HepG2 (cell line): Measurements from ENCODE around the gene CCDC120. TPM values are rescaled to one million over a fixed set of nuclear protein-coding genes. Genes with fewer than 3 reads are reported as not detected.

Experiments used
- ATAC-seq: fragments of 200-7000 bp; cut with Tn5 transposase; 3 replicates; pipeline ENCODE4 v1.9.1; 2020; ENCODE audit warnings: mild to moderate bottlenecking, moderate library complexity
- BruUV-seq: library from RNA; stranded (reverse); fragments of 400-500 nt; replicated peaks from 2 replicates; lab custom pipeline; 2021; lab: Mats Ljungman, UMichigan
- CTCF ChIA-PET: fragments of 300-600 bp; formaldehyde crosslinking; extraction: SDS; loops from one replicate; lab custom pipeline; 2021; ENCODE audit warnings: low total read pairs, inconsistent platforms, low intra/inter-chr PET ratio; lab: Yijun Ruan, JAX
- POLR2A ChIA-PET: fragments of 350-600 bp; sonication (Branson Sonifier 250); formaldehyde crosslinking; loops from one replicate; lab custom pipeline; 2020; ENCODE audit warnings: antibody characterized with exemption, inconsistent platforms; lab: Yijun Ruan, JAX
- DNase-seq: peaks from one replicate; pipeline ENCODE4 v3.0.0-alpha.2; 2015; ENCODE audit warnings: low spot score
- FAIRE-seq: peaks from 3 replicates; lab custom pipeline; 2011; peaks lifted over from hg19 to GRCh38; lab: Jason Lieb, UNC
- H2AFZ ChIP-seq: one replicate; pipeline ENCODE4 v1.6.1; 2011; ENCODE audit warnings: low read length, inconsistent platforms
- H3K27ac ChIP-seq: fragments of 300-600 bp; 3 replicates; pipeline ENCODE4 v1.8.0; 2011; ENCODE audit warnings: mixed run types, mild to moderate bottlenecking, mixed read lengths, low read length, inconsistent platforms; ENCODE audit not compliant: insufficient read depth; ENCODE audit errors: extremely low read length
- H3K27me3 ChIP-seq, 2 experiments: fragments of 200-600 bp in 1 of 2; 2 replicates in 1 of 2; 3 replicates in 1 of 2; pipeline versions ENCODE4 v1.6.0 to v1.8.0; 2011; ENCODE audit warnings: low read length in 2 of 2, mild to moderate bottlenecking in 2 of 2, moderate library complexity in 2 of 2, inconsistent platforms in 1 of 2; ENCODE audit not compliant: insufficient read depth in 2 of 2, control insufficient read depth in 1 of 2
- H3K36me3 ChIP-seq, 2 experiments: fragments of 200-600 bp in 1 of 2; replicated peaks in 1 of 2; 2 replicates in 1 of 2; 3 replicates in 1 of 2; pipeline versions ENCODE4 v1.5.1 to v1.8.0; 2011; ENCODE audit warnings: low read length in 2 of 2, inconsistent platforms in 1 of 2; ENCODE audit not compliant: insufficient read depth in 2 of 2, control insufficient read depth in 1 of 2
- H3K4me1 ChIP-seq: 2 replicates; pipeline ENCODE4 v1.5.1; 2012; ENCODE audit warnings: low read length, inconsistent platforms; ENCODE audit not compliant: insufficient read depth
- H3K4me2 ChIP-seq: 2 replicates; pipeline ENCODE4 v1.6.0; 2011; ENCODE audit warnings: low read depth, low read length, inconsistent platforms
- H3K4me3 ChIP-seq, 3 experiments: fragments of 200-600 bp in 1 of 3; sonication (generic), shearing (Covaris generic) in 1 of 3; replicated peaks in 1 of 3; 2 replicates each; pipeline ENCODE4 v1.5.1; 2011 to 2016; ENCODE audit warnings: low read length in 3 of 3, inconsistent platforms in 2 of 3, low read depth in 2 of 3, mild to moderate bottlenecking in 2 of 3, control low read depth in 1 of 3, mixed read lengths in 1 of 3; ENCODE audit not compliant: insufficient read depth in 1 of 3
- H3K79me2 ChIP-seq: one replicate; pipeline ENCODE4 v1.6.1; 2011; ENCODE audit warnings: low read length, inconsistent platforms; ENCODE audit not compliant: insufficient read depth
- H3K9ac ChIP-seq: 2 replicates; pipeline ENCODE4 v1.6.0; 2011; ENCODE audit warnings: mild to moderate bottlenecking, low read depth, low read length, inconsistent platforms; ENCODE audit not compliant: insufficient read depth
- H3K9me3 ChIP-seq: 2 replicates; pipeline ENCODE4 v1.5.1; 2012; ENCODE audit warnings: mild to moderate bottlenecking, low read length
- H4K20me1 ChIP-seq: 2 replicates; pipeline ENCODE4 v1.6.0; 2011; ENCODE audit warnings: inconsistent platforms, mild to moderate bottlenecking, low read length, moderate library complexity; ENCODE audit not compliant: insufficient read depth
- CCAR2 ChIP-seq: fragments of 200-400 bp; formaldehyde crosslinking; optimal IDR thresholded peaks from 2 replicates; pipeline ENCODE3; 2018; ENCODE audit warnings: low read depth, mild to moderate bottlenecking, low read length, moderate library complexity
- EP300 ChIP-seq, 3 experiments: sonication (generic) in 1 of 3; formaldehyde crosslinking in 1 of 3; IDR thresholded peaks; 2 replicates each; pipeline versions ENCODE4 v1.5.1 to v1.6.1; 2011 to 2020; ENCODE audit warnings: low read depth in 2 of 3, low read length in 2 of 3, borderline replicate concordance in 1 of 3, improper control_type of control experiment in 1 of 3, mild to moderate bottlenecking in 1 of 3, missing genetic modification reagents in 1 of 3, moderate library complexity in 1 of 3
- GABPB1 ChIP-seq: IDR thresholded peaks from 2 replicates; pipeline ENCODE4 v1.6.1; 2016; ENCODE audit warnings: mild to moderate bottlenecking, missing genetic modification reagents, moderate library complexity, missing compliant biosample characterization
- MAFF ChIP-seq: IDR thresholded peaks from 2 replicates; pipeline ENCODE4 v1.6.1; 2011; ENCODE audit warnings: low read depth, low read length, improper control_type of control experiment
- MAFG ChIP-seq: sonication (generic); formaldehyde crosslinking; IDR thresholded peaks from 2 replicates; pipeline ENCODE4 v1.5.1; 2020; ENCODE audit warnings: mild to moderate bottlenecking, missing genetic modification reagents
- MAZ ChIP-seq, 2 experiments: sonication (generic) in 1 of 2; formaldehyde crosslinking in 1 of 2; IDR thresholded peaks; 2 replicates each; pipeline versions ENCODE4 v1.5.0 to v1.6.1; 2012 to 2020; ENCODE audit warnings: low read depth in 2 of 2, mild to moderate bottlenecking in 2 of 2, borderline replicate concordance in 1 of 2, improper control_type of control experiment in 1 of 2, low read length in 1 of 2, missing genetic modification reagents in 1 of 2, moderate library complexity in 1 of 2
- NFE2L1 ChIP-seq: sonication (generic); formaldehyde crosslinking; IDR thresholded peaks from 2 replicates; pipeline ENCODE4 v1.4.0; 2020; ENCODE audit warnings: missing genetic modification reagents, mild to moderate bottlenecking, borderline replicate concordance
- SMARCC2 ChIP-seq: fragments of 450-650 bp; IDR thresholded peaks from 2 replicates; pipeline ENCODE4 v1.6.1; 2017; ENCODE audit warnings: antibody characterized with exemption, mild to moderate bottlenecking
- ZNF274 ChIP-seq: sonication (generic); formaldehyde crosslinking; IDR thresholded peaks from 2 replicates; pipeline ENCODE4 v1.5.1; 2020; ENCODE audit warnings: mild to moderate bottlenecking, missing genetic modification reagents
- ZNF329 ChIP-seq: sonication (generic); formaldehyde crosslinking; IDR thresholded peaks from 2 replicates; pipeline ENCODE4 v1.9.0; 2021; ENCODE audit warnings: low read depth, mild to moderate bottlenecking, missing genetic modification reagents
- ZNF879 ChIP-seq: sonication (generic); formaldehyde crosslinking; IDR thresholded peaks from 2 replicates; pipeline ENCODE4 v1.8.1; 2023; ENCODE audit warnings: missing genetic modification reagents
- WGBS: methylation state at CpG from one replicate; pipeline ENCODE4 v1.1.6; 2017; ENCODE audit warnings: low lambda C conversion rate; 5-methylcytosine and 5-hydroxymethylcytosine counted together
- in situ Hi-C: cut with HindIII; loops from 2 replicates; pipeline ENCODE4 v1.10.0; 2017; ENCODE audit warnings: low pct_unique_long_range_greater_than_20kb; ENCODE audit not compliant: extremely low pct_ligation_motif_present
- intact Hi-C: fragments of 100-400 bp; cut with micrococcal nuclease; formaldehyde crosslinking; loops from one replicate; pipeline ENCODE4 v1.10.0; 2022; ENCODE audit not compliant: unreplicated experiment
- polyA plus RNA-seq, 8 experiments: library from polyadenylated mRNA; depleted of rRNA in 3 of 8; stranded (reverse) in 7 of 8; unstranded in 1 of 8; fragments of >200 nt; fragmentation: Illumina TruSeq in 4 of 8; extraction: Trizol in 4 of 8; gene quantifications; 2 replicates each; pipeline versions ENCODE4 v1.2.1 to v1.2.3, GENCODE V29; 2011 to 2016; ENCODE audit warnings: low read depth in 4 of 8, missing spikeins in 1 of 8, mixed read lengths in 1 of 8; ENCODE audit not compliant: insufficient read depth in 1 of 8
- total RNA-seq, 5 experiments: library from RNA; depleted of rRNA; stranded (reverse); fragments of >200 nt; fragmentation: Illumina TruSeq; extraction: Trizol; gene quantifications; 2 replicates each; pipeline ENCODE4 v1.2.3, GENCODE V29; 2016; ENCODE audit warnings: low read depth in 1 of 5
- TF ChIP-seq, protein P1 (sequence below): sonication (generic); formaldehyde crosslinking; IDR thresholded peaks from 2 replicates; pipeline ENCODE4 v1.5.0; 2020; ENCODE audit warnings: mild to moderate bottlenecking, missing genetic modification reagents, moderate library complexity
- TF ChIP-seq, protein P2 (sequence below): sonication (generic); formaldehyde crosslinking; IDR thresholded peaks from 2 replicates; pipeline ENCODE4 v1.5.0; 2020; ENCODE audit warnings: mild to moderate bottlenecking, low read depth, missing genetic modification reagents, borderline replicate concordance
- TF ChIP-seq, protein P3 (sequence below): sonication (generic); formaldehyde crosslinking; IDR thresholded peaks from 2 replicates; pipeline ENCODE4 v1.5.0; 2020; ENCODE audit warnings: mild to moderate bottlenecking, missing genetic modification reagents, borderline replicate concordance

The CCDC120 gene
- total and polyA plus RNA-seq, 2 of the 13 experiments (the other 11 are each of a cell fraction or from before 2014, with no cell fraction given) = 0.89 to 3.2 TPM

DNA sequence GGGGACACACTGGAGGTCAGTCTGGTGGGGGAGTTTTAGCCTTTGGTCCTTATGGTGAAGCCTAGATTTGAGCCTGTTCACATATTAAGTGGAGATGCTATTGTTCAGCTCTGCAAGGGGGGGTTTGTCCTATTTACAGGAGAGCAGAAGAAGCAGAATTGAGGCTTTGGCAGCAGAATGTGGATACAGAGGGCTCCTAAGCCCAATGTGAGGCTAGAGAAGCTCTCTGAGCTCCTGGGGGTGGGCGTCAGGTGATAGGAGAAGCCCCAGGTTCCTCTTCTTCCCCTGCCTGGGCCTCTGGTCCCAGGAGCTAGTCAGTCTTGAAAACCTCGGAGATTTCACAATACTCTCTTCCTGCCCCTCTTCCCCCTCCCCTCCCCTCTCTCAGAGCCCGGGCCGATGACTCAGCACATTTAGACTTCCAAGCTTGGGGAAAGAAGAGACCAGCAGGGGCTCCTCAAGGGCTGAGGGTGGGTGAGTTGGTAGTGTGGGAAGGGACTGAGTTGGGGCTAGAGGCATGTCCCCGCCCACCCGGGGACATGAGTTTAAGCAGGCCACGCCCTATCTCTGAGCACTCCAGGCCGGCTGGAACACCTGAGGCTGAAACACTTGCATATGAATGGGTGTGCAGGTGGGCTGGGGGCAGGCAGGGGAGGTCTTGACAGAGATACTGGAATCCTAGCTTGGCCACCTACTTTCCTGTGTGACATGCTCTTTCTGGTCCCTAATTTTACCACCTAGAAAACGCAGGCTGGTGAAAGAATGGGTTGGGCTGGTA is 19.0 kb upstream of the CCDC120 start:
- Histone ChIP-seq H3K4me1 (peaks cover 44% of the 10 kb centered on the region), H4K20me1 (no peaks in the 10 kb centered on the region), H3K4me2 (peak overlapping the region; percentile 71), H2AFZ (no peak overlapping the region), H3K9me3 (no peaks in the 10 kb centered on the region), H3K27ac (peak overlapping the region; percentile 73), H3K9ac (peak overlapping the region; percentile 47), H3K4me3 (peak overlapping the region in 2 of 3 experiments; percentile 36 to 40; a peak in 5 of 6 replicates), H3K27me3 (no peaks in the 10 kb centered on the region; a peak in 1 of 5 replicates), H3K79me2 (peaks cover 20% of the 10 kb centered on the region), H3K36me3 (peaks cover 4 to 12% of the 10 kb centered on the region in 2 experiments; a peak in 3 of 5 replicates)
- ATAC-seq (peak; percentile 33), DNase-seq (peak; percentile 82), FAIRE-seq (peak; percentile 93)
- no TSS peak for BruUV-seq
- ChIA-PET POLR2A (interaction anchor here (0.7 to 1.5 kb wide), 6 partner anchors 12 to 98 kb away, joined by 3 to 6 read pairs (median 4); partner anchors contain the start of genes GRIPAP1 and OTUD5), CTCF (no interaction called here)
- intact Hi-C loops = loop anchor here (5.0 kb wide), 1 partner anchor 82 kb away; the partner anchor contains the start of gene OTUD5
- WGBS = 0% methylated on average over 4 of the region's 9 CpGs
- in situ Hi-C loops = no loop called here
- TF ChIP-seq, protein P1, sequence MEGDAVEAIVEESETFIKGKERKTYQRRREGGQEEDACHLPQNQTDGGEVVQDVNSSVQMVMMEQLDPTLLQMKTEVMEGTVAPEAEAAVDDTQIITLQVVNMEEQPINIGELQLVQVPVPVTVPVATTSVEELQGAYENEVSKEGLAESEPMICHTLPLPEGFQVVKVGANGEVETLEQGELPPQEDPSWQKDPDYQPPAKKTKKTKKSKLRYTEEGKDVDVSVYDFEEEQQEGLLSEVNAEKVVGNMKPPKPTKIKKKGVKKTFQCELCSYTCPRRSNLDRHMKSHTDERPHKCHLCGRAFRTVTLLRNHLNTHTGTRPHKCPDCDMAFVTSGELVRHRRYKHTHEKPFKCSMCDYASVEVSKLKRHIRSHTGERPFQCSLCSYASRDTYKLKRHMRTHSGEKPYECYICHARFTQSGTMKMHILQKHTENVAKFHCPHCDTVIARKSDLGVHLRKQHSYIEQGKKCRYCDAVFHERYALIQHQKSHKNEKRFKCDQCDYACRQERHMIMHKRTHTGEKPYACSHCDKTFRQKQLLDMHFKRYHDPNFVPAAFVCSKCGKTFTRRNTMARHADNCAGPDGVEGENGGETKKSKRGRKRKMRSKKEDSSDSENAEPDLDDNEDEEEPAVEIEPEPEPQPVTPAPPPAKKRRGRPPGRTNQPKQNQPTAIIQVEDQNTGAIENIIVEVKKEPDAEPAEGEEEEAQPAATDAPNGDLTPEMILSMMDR (CRISPR knock-in tag) = peak; percentile 25; the same call in 1 of the 2 replicates
- no peak for TF ChIP-seq SMARCC2
- no peak for TF ChIP-seq ZNF329 (CRISPR knock-in tag)
- no peak for TF ChIP-seq GABPB1 (CRISPR knock-in tag)
- peak; percentile 72; the same call in 1 of the 2 replicates for TF ChIP-seq NFE2L1 (CRISPR knock-in tag)
- no peak for TF ChIP-seq ZNF879 (CRISPR knock-in tag)
- peak; percentile 86 for TF ChIP-seq MAFG (CRISPR knock-in tag)
- no peak for TF ChIP-seq ZNF274 (CRISPR knock-in tag)
- peak in 1 of 2 experiments; percentile 38; a peak in 1 of 4 replicates for TF ChIP-seq EP300 (IDR thresholded peaks at IDR 0.05; ENCODE audit: low read depth in 2 of 2, low read length in 2 of 2)
- no peak for TF ChIP-seq EP300 (CRISPR knock-in tag; IDR thresholded peaks at IDR 0.05; ENCODE audit: borderline replicate concordance)
- TF ChIP-seq, protein P2, sequence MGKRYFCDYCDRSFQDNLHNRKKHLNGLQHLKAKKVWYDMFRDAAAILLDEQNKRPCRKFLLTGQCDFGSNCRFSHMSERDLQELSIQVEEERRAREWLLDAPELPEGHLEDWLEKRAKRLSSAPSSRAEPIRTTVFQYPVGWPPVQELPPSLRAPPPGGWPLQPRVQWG (CRISPR knock-in tag) = no peak
- peak; percentile 96 for TF ChIP-seq MAFF
- TF ChIP-seq CCAR2 = no peak
- TF ChIP-seq, protein P3, sequence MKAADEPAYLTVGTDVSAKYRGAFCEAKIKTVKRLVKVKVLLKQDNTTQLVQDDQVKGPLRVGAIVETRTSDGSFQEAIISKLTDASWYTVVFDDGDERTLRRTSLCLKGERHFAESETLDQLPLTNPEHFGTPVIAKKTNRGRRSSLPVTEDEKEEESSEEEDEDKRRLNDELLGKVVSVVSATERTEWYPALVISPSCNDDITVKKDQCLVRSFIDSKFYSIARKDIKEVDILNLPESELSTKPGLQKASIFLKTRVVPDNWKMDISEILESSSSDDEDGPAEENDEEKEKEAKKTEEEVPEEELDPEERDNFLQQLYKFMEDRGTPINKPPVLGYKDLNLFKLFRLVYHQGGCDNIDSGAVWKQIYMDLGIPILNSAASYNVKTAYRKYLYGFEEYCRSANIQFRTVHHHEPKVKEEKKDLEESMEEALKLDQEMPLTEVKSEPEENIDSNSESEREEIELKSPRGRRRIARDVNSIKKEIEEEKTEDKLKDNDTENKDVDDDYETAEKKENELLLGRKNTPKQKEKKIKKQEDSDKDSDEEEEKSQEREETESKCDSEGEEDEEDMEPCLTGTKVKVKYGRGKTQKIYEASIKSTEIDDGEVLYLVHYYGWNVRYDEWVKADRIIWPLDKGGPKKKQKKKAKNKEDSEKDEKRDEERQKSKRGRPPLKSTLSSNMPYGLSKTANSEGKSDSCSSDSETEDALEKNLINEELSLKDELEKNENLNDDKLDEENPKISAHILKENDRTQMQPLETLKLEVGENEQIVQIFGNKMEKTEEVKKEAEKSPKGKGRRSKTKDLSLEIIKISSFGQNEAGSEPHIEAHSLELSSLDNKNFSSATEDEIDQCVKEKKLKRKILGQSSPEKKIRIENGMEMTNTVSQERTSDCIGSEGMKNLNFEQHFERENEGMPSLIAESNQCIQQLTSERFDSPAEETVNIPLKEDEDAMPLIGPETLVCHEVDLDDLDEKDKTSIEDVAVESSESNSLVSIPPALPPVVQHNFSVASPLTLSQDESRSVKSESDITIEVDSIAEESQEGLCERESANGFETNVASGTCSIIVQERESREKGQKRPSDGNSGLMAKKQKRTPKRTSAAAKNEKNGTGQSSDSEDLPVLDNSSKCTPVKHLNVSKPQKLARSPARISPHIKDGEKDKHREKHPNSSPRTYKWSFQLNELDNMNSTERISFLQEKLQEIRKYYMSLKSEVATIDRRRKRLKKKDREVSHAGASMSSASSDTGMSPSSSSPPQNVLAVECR = peak; percentile 19; the same call in 1 of the 2 replicates
- TF ChIP-seq MAZ (IDR thresholded peaks at IDR 0.05; ENCODE audit: borderline replicate concordance, low read depth, low read length) = peak; percentile 42; the same call in 1 of the 2 replicates
- no peak for TF ChIP-seq MAZ (CRISPR knock-in tag; IDR thresholded peaks at IDR 0.05; ENCODE audit: low read depth)
